Left renal pelvis (tissue), 4 donors: ENCODE results near the gene TMEM74B. TPM values are rescaled to one million over a fixed set of nuclear protein-coding genes. Genes with fewer than 3 reads are reported as not detected.

Source experiments
- DNase-seq, 4 donors: peaks; one replicate each; pipeline ENCODE4 v3.0.0-alpha.2; 2013; ENCODE audit warnings: low read depth in 4 of 4, low spot score in 3 of 4
- polyA plus RNA-seq, 4 donors: library from polyadenylated mRNA; unstranded; fragments of 120-200 nt; gene quantifications; one replicate each; pipeline ENCODE4 v1.2.1, GENCODE V29; 2013; ENCODE audit not compliant: insufficient read length in 4 of 4

The TMEM74B gene
- polyA plus RNA-seq, 4 donors = 0.72 to 5.1 (median 1.9) TPM

GRCh38 chr20:1206366-1207148 lies 21.8 kb upstream of the TMEM74B start:
- DNase-seq = no peak

GRCh38 chr20:1205802-1206201 lies 21.0 kb upstream of the TMEM74B start:
- no peak for DNase-seq

GRCh38 chr20:1204576-1204975 lies 19.8 kb upstream of the TMEM74B start:
- no peak for DNase-seq

DNA sequence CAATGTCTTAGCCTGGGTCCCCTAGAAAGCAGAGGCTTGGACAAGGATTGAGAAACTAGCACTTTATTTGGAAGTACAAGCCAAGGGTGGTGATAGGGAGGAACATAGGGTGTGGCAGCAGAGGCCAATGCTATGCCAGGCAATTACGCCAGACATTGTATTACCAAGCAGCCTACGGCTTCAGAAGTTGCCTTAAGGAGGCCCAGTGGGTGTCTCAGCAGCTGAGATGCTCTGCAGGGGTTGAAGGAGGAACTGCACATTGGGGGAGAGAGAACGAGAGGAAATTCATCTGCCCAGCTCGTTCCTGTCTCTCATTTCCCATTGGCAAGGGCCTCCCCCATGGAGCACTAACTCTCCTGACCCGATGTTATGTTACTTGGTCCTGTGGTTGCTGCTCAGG lies 19.3 kb upstream of the TMEM74B start:
- no peak for DNase-seq

DNA sequence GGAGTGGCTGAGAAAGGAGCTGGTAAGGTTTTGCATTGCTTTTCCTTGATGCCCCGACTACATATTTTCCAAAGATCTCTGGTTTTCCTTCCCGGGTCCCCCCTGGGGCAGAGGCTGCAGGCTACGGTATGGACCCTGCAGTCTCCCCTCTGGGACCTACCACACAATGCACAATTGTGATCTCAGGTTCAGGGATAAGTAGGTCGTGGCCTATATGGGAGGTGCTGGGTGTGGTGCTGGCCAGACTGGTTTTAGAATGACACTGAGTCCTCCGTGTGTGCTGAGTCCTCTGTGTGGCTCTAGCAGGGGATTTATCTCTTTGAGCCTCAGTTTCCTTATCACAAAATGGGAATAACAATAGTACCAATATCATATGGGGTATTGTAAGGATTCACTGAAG lies 18.8 kb upstream of the TMEM74B start:
- no peak for DNase-seq

DNA sequence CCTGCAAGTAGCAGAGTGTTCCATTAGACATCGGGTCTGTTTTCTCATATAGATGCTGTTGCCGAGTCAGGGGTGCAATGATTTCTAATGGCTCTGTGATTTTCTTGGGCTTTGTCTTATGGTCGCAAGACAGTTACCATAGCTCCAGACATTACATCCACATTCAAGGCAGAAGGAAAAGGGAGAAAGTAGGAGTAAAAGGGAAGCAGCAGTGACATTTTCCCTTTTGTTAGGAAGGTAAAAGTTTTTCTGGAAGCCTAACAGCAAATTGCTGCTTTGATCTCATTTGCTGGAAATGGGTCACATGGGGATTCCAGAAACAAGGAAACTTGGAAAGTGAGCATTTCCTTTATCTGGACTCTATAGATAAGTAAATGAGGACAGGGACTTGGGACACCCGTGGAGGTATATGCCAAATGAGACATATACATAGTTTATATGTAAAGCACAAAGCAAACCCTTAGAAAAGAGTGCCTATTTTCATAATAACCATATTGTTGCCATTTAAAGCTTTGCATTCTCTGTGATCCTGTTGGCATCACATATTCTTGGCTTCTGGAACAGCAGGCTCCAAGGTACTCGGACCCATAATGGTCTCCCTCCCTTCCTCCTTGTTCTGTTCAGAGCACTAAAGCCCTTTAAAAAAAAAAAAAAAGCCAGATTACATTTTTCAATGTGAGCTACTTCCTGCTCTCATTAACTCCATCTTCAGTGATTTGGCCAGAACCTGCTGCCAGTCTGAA lies 18.2 kb upstream of the TMEM74B start, which contains the start of gene C20orf202:
TSS of gene C20orf202 (plus strand) at position 693 of the 743 bp plus-strand sequence. CDS start 132 bp downstream, outside the sequence.
- DNase-seq = no peak

DNA sequence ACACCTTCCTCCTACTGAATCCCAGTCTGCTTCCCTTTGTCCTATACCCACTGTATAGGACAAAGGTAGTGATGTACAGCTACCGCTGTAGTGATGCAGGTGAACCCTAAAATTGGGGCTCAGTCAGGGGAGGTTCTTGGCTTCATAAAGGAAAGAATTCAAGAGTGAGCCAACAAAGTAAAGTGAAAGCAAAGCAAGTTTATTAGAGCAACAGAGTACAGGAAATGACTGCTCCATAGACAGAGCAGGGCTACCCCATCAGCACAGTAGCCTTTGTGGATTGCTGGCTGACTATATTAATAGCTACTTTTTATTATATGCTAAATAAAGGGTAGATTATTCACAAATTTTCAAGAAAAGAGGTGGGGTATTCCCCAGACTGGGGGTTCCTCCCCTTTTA lies 15.2 kb upstream of the TMEM74B start:
- no peak for DNase-seq

DNA sequence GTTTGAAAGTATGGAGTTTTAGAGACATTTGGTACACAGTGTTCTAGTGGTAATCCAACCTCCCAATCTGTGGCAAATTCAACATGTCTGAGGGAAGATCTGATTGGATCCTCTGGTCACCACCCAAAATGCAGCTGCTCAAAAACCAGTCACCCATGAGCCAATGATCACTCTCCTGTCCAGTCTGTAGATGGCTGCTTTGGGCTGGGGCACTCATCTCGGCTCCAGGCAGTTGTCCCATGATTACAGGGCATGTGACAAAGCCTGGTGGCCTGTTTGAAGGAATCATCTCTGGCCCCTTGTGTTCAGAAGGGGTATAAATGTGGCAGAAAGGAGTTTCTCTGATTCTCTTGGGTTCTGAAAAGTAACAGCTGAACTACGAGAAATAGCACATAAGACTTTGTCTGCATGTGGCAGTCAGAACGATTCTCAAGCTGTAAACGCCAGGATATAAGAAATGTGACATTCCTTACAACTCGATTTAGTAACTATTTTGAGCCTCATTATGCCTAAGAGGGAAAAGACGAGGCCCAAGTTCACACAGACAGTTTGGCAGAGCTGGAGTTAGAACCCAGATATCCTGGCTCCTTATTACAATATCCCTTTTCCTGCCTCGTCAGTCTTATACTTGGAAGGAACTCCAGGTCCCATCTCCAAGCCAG lies 14.6 kb upstream of the TMEM74B start:
- no peak for DNase-seq

GRCh38 chr20:1198751-1199150 lies 14.0 kb upstream of the TMEM74B start:
- no peak for DNase-seq

DNA sequence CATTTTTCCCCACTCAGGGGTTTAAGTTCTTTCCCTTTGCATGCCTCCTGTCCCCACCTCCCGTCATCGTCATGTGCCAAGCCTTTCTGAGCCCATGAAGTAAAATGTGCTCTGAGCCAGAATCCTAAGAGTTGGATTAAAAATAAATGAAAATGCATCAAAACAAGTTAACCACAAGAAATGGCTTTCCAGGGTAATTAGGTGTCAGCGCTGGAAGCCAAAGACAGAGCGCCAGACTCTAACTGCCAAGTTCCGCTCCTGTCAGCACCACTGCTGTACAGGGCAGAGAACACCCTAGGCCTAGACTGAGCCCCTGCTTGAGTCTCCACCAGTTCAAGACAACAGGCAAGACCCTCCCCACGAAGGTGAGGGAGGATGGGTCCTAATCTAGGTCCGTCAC lies 13.0 kb upstream of the TMEM74B start:
- DNase-seq = no peak

DNA sequence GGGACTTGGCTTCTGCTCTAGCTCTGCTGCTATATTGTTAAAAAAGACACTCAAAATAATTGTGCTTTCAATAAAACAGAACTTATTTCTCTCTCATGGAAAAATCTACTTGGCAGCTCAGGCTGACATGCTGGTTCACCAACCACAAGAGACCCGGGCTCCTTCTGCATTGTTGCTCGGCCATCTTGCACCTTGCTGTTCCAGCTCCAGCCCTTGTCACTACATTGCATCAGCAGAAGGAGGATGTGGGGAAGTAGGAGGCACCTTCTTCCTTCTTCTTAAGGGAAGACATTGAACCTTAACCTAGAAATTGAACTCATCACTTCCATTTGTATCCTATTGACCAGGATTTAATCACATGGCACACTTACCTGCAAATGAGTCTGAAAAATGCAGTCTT lies 11.9 kb upstream of the TMEM74B start:
- DNase-seq = no peak

GRCh38 chr20:1195226-1195625 lies 10.4 kb upstream of the TMEM74B start:
- DNase-seq = no peak

- DNase-seq = no peak
Observed at GRCh38 chr20:1191299-1191698, 6.5 kb upstream of the TMEM74B start.

GRCh38 chr20:1190847-1191246 lies 6.1 kb upstream of the TMEM74B start:
- no peak for DNase-seq

DNA sequence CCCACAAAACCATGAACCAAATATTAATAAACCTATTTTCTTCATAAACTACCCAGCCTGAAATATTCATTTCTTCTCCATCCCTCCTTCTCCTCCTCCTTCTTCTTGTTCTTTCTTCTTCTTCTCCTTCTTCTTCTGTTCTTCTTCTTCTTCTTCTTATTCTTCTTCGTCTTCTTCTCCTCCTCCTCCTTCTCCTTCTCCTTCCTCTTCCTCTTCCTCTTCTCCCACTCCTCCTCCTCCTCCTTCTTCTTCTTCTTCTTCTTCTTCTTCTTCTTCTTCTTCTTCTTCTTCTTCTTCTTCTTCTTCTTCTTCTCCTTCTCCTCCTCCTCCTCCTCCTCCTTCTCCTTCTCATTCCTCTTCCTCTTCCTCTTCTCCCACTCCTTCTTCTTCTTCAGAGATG lies 5.0 kb upstream of the TMEM74B start:
- no peak for DNase-seq

DNA sequence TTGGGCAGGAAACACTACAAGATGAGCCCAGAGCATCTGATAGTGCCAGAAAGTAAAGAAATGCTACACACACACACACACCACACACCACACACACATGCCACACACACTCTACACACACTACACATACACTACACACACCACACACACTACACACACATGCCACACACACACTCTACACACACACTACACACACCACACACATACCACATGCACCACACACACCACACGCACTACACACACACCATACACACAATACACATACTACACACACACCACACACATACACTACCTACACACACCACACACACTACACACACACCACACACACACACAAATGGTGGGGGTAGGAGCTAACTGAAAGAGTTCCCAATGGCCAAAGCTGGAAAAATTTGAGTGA lies 3.6 kb upstream of the TMEM74B start:
- DNase-seq = no peak

- DNase-seq = no peak
Observed at GRCh38 chr20:1187605-1188171, 2.9 kb upstream of the TMEM74B start.

DNA sequence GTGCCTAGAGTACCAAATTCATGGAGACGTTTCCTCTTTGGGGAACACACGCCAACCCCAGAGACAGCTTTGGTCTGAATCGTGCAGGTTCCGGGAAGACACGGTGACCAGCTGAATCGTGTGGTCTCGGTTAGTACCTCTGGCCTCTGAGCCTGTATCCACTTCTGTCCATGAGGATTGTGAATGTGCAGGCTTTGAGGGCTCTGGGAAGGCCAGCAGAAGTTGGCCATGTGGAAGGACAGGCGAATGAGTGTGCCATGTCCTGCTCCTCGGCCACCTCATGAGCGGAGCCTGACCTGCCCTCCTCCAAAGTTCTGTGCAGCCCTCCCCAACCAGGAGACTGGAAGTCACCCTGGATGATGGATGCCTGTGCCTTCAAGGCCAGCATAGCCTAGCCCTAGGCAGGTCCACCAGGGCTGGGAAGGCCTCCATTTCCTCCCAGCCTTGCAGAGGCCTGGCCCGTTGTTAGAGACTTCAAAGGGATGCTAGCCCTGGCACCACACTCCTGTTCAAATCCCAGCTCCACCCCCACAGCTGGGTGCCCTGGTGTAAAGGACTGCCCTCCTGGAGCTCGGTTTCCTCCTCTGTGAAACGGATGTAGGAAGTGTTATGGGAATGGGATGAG lies 1.7 kb upstream of the TMEM74B start:
- no peak for DNase-seq

- peak in 1 of 4 donors; percentile 14 for DNase-seq
Observed at GRCh38 chr20:1185790-1186334, 1.1 kb upstream of the TMEM74B start.

DNA sequence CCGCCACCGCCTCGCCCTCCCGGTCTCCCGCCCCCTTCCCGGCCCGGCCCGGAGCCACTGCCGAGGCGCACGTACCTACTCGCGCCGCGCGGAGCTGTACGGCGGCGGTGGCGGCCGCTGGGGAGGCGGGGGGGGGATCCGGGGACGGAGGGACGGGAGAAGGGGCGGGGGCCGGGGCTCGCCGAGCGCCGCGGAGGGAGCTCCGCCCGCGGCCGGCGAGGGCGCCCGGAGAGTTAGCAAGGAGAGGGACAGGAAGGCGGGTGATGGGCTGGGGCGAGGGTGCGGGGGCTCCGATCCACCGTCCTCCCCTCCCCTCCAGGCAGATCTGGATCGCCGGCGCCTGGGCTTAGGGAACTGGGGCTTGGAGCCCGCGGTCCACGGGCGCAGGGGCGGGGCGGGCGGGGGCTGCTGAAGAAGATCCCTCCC lies 548 bp upstream of the TMEM74B start:
- no peak for DNase-seq
